Esophagus (tissue), 2 donors: ENCODE data around the gene ARFRP1. TPM values are rescaled to one million over a fixed set of nuclear protein-coding genes. Genes with fewer than 3 reads are reported as not detected.
A peak's percentile ranks its signal among the peaks of the same experiment; 100 is the strongest.

Source experiments
- H3K27ac ChIP-seq, 2 donors: one replicate each; pipeline ENCODE4 v1.5.1; 2013; ENCODE audit warnings: low read depth in 2 of 2, mild to moderate bottlenecking in 2 of 2, inconsistent platforms in 1 of 2, low read length in 1 of 2, moderate library complexity in 1 of 2
- H3K27me3 ChIP-seq, 2 donors: one replicate each; pipeline ENCODE4 v1.6.1; 2013; ENCODE audit warnings: low read length in 2 of 2, control low read depth in 1 of 2, mild to moderate bottlenecking in 1 of 2; ENCODE audit not compliant: insufficient read depth in 2 of 2, control insufficient read depth in 1 of 2
- H3K36me3 ChIP-seq, 2 donors: one replicate each; pipeline ENCODE4 v1.6.1; 2013; ENCODE audit warnings: low read length in 1 of 2; ENCODE audit not compliant: control insufficient read depth in 2 of 2, insufficient read depth in 2 of 2
- H3K4me1 ChIP-seq, 2 donors: one replicate each; pipeline ENCODE4 v1.6.1; 2013; ENCODE audit warnings: low read length in 1 of 2; ENCODE audit not compliant: control insufficient read depth in 2 of 2, insufficient read depth in 2 of 2
- H3K4me3 ChIP-seq, 2 donors: one replicate each; pipeline ENCODE4 v1.5.1; 2013; ENCODE audit warnings: low read length in 2 of 2, mild to moderate bottlenecking in 2 of 2, low read depth in 1 of 2, moderate library complexity in 1 of 2
- H3K9me3 ChIP-seq, 2 donors: one replicate each; pipeline ENCODE4 v1.6.1; 2013; ENCODE audit warnings: mild to moderate bottlenecking in 2 of 2, low read depth in 1 of 2, low read length in 1 of 2, moderate library complexity in 1 of 2; ENCODE audit not compliant: control insufficient read depth in 2 of 2, insufficient read depth in 1 of 2
- WGBS, 2 donors: extraction: QIAGEN DNeasy Blood & Tissue Kit; methylation state at CpG; one replicate each; pipeline ENCODE4 v1.1.7; 2013; 5-methylcytosine and 5-hydroxymethylcytosine counted together
- polyA plus RNA-seq, 2 donors: library from polyadenylated mRNA; stranded (reverse); fragments of 200-250 nt; gene quantifications; one replicate each; pipeline ENCODE4 v1.2.3, GENCODE V29; 2013
- donor health status: healthy with polysubstance abuse.
- donor health status: Bipolar disorder and iron deficiency.

The ARFRP1 gene
- polyA plus RNA-seq, 2 donors, result 33.9 to 35.4 TPM

GRCh38 chr20:63697357-63697867 is 10.4 kb downstream of the ARFRP1 start:
- WGBS, 2 donors, result 34 to 54% methylated on average over 6 to 7 of the region's 7 CpGs
- peak overlapping the region; percentile 7 to 31 for H3K4me3 ChIP-seq
- peaks cover 0 to 3% of the 10 kb centered on the region in 2 donors for H3K36me3 ChIP-seq
- H3K4me1 ChIP-seq, result peaks cover 13 to 30% of the 10 kb centered on the region in 2 donors
- no peaks in the 10 kb centered on the region for H3K27me3 ChIP-seq
- no peaks in the 10 kb centered on the region for H3K9me3 ChIP-seq
- no peak overlapping the region for H3K27ac ChIP-seq

DNA sequence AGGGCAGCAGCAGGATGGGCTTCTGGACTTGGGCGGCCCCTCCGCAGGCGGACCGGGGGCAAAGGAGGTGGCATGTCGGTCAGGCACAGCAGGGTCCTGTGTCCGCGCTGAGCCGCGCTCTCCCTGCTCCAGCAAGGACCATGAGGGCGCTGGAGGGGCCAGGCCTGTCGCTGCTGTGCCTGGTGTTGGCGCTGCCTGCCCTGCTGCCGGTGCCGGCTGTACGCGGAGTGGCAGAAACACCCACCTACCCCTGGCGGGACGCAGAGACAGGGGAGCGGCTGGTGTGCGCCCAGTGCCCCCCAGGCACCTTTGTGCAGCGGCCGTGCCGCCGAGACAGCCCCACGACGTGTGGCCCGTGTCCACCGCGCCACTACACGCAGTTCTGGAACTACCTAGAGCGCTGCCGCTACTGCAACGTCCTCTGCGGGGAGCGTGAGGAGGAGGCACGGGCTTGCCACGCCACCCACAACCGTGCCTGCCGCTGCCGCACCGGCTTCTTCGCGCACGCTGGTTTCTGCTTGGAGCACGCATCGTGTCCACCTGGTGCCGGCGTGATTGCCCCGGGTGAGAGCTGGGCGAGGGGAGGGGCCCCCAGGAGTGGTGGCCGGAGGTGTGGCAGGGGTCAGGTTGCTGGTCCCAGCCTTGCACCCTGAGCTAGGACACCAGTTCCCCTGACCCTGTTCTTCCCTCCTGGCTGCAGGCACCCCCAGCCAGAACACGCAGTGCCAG is 11.0 kb downstream of the ARFRP1 start, which contains the start of gene TNFRSF6B:
TNFRSF6B (plus strand) TSS at position 25 of the 729 bp plus-strand sequence; CDS start at position 141, 116 bp downstream.
- Histone ChIP-seq H3K27ac (peak within 1 kb of the TSS; percentile 8 to 43), H3K4me1 (peaks cover 13 to 33% of the 10 kb centered on the region in 2 donors), H3K27me3 (no peaks in the 10 kb centered on the region), H3K4me3 (peak within 1 kb of the TSS; percentile 7 to 31), H3K36me3 (peaks cover 0 to 3% of the 10 kb centered on the region in 2 donors), H3K9me3 (no peaks in the 10 kb centered on the region)
- WGBS, 2 donors, result 11 to 15% methylated on average over 45 to 52 of the region's 52 CpGs

- H3K27ac ChIP-seq, result peak overlapping the region in 1 of 2 donors; percentile 8
- H3K36me3 ChIP-seq, result peaks cover 0 to 3% of the 10 kb centered on the region in 2 donors
- no peak overlapping the region for H3K4me3 ChIP-seq
- H3K9me3 ChIP-seq, result no peaks in the 10 kb centered on the region
- peaks cover 13 to 36% of the 10 kb centered on the region in 2 donors for H3K4me1 ChIP-seq
- 11 to 23% methylated on average over 6 of the region's 6 CpGs for WGBS, 2 donors
- no peaks in the 10 kb centered on the region for H3K27me3 ChIP-seq
These were observed 11.5 kb downstream of the ARFRP1 start for GRCh38 chr20:63696306-63696627.

- 45 to 65% methylated on average over 25 of the region's 25 CpGs for WGBS, 2 donors
- H3K27me3 ChIP-seq, result no peaks in the 10 kb centered on the region
- H3K27ac ChIP-seq, result peak overlapping the region in 1 of 2 donors; percentile 43
- peaks cover 0 to 3% of the 10 kb centered on the region in 2 donors for H3K36me3 ChIP-seq
- H3K9me3 ChIP-seq, result no peaks in the 10 kb centered on the region
- H3K4me3 ChIP-seq, result no peak overlapping the region
- peaks cover 13 to 42% of the 10 kb centered on the region in 2 donors for H3K4me1 ChIP-seq
These were observed 12.1 kb downstream of the ARFRP1 start for GRCh38 chr20:63695424-63696305.

DNA sequence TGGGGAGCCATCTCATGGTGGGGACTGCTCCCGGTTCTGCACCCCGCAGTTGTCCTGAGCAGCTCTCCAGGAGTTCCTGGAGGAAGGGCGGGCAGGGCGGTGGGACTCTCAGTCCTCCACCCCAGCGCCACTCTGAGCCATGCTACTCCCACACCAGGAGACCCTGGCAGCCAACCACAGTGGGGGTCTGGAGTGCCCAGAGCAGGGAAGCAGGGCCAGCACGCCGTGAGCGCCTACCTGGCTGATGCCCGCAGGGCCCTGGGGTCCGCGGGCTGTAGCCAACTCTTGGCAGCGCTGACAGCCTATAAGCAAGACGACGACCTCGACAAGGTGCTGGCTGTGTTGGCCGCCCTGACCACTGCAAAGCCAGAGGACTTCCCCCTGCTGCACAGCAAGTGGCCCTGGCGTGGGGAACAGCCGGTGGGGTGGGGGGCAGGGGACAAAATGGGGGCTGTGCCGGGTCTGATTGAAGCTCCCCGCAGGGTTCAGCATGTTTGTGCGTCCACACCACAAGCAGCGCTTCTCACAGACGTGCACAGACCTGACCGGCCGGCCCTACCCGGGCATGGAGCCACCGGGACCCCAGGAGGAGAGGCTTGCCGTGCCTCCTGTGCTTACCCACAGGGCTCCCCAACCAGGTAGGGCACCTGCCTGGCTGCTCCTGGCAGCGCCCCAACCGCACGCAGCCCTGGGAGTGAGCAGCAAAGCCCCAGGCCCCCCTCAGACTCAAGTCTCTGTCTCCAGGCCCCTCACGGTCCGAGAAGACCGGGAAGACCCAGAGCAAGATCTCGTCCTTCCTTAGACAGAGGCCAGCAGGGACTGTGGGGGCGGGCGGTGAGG is 13.0 kb downstream of the ARFRP1 start:
- H3K4me3 ChIP-seq, result no peak overlapping the region
- peaks cover 13 to 43% of the 10 kb centered on the region in 2 donors for H3K4me1 ChIP-seq
- 59 to 79% methylated on average over 37 of the region's 37 CpGs for WGBS, 2 donors

DNA sequence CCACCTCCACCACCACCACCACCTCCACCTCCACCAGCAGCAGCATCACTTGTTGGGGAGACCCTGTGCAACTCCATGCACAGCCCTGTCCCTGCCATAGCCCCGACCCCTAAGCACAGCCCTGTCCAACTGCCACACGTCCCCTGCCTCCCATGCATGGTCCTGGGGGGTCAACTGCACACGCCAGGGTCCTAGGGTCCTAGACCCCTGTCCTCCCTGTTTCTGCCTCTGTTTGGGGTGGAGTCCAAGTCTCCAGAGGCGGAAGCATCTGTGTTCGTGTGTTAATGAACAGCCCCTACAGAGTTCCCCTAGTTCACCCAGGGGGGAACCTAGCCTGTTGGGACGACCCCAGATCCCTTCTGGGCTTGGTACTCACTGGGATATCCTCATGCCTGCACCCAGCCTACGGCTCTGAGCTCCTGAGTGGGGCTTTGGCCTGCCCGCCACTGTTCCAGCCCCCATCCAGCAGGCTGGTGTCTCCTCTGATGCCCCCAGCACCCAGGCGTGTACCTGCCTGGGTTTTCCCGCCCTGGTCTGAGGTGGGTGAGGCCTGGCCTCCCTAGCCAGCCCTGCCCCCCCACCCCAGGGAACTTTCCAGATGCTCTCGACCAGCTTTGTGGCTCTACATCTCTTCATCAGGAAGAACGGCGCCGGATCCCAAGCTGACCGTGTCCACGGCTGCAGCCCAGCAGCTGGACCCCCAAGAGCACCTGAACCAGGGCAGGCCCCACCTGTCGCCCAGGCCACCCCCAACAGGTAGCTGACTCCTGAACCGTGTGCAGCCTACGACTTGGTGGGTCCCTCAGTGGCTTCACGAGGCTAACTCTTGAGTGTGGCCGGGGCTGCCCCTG is 13.8 kb downstream of the ARFRP1 start:
- WGBS, 2 donors, result 90 to 95% methylated on average over 20 to 21 of the region's 21 CpGs
- no peak overlapping the region for H3K4me3 ChIP-seq
- no peaks in the 10 kb centered on the region for H3K27me3 ChIP-seq
- peaks cover 13 to 39% of the 10 kb centered on the region in 2 donors for H3K4me1 ChIP-seq
- H3K36me3 ChIP-seq, result peaks cover 0 to 3% of the 10 kb centered on the region in 2 donors
- H3K27ac ChIP-seq, result no peak overlapping the region
- H3K9me3 ChIP-seq, result no peaks in the 10 kb centered on the region

More for the DNA sequence above, 13.0 kb downstream of the ARFRP1 start:
- no peaks in the 10 kb centered on the region for H3K9me3 ChIP-seq
- peaks cover 0 to 3% of the 10 kb centered on the region in 2 donors for H3K36me3 ChIP-seq
- H3K27me3 ChIP-seq, result no peaks in the 10 kb centered on the region
- peak overlapping the region in 1 of 2 donors; percentile 19 for H3K27ac ChIP-seq

DNA sequence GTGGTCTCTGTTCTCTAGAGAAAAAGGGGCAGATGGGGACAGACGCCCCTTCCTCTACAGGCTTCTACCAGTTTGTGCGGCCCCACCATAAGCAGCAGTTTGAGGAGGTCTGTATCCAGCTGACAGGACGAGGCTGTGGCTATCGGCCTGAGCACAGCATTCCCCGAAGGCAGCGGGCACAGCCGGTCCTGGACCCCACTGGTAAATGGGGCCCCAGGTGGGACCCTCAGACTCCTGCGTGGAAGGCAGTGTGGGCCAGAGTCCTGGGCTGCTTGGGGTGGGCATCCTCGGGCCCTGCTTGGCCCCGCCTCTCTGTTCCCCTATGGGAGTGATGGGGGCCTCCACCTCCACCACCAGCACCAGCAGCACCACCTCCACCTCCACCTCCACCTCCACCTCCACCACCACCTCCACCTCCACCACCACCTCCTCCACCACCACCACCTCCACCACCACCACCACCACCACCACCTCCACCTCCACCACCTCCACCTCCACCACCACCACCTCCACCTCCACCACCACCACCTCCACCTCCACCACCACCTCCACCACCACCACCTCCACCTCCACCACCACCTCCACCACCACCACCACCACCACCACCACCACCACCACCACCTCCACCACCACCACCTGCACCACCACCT is 14.6 kb downstream of the ARFRP1 start:
- H3K9me3 ChIP-seq, result no peaks in the 10 kb centered on the region
- H3K27ac ChIP-seq, result no peak overlapping the region
- no peak overlapping the region for H3K4me3 ChIP-seq
- peaks cover 0 to 3% of the 10 kb centered on the region in 2 donors for H3K36me3 ChIP-seq
- 89 to 91% methylated on average over 7 to 10 of the region's 10 CpGs for WGBS, 2 donors
- peaks cover 13 to 39% of the 10 kb centered on the region in 2 donors for H3K4me1 ChIP-seq
- no peaks in the 10 kb centered on the region for H3K27me3 ChIP-seq

GRCh38 chr20:63692436-63693082 is 15.2 kb downstream of the ARFRP1 start:
- Histone ChIP-seq H3K4me1 (peaks cover 13 to 37% of the 10 kb centered on the region in 2 donors), H3K27ac (peak overlapping the region; percentile 11 to 16), H3K4me3 (no peak overlapping the region), H3K27me3 (no peaks in the 10 kb centered on the region), H3K9me3 (no peaks in the 10 kb centered on the region), H3K36me3 (peaks cover 0 to 3% of the 10 kb centered on the region in 2 donors)
- 66 to 69% methylated on average over 20 of the region's 20 CpGs for WGBS, 2 donors
